Brain microvascular endothelial cell (primary cell): Measurements from ENCODE around the gene KEL.

Experiments
- DNase-seq: peaks from one replicate; pipeline ENCODE4 v3.0.0-alpha.2; 2020
- H3K27ac ChIP-seq: fragments of 250-450 bp; sonication (Bioruptor Pico); 2 replicates; pipeline ENCODE4 v1.5.1; 2020; ENCODE audit warnings: mild to moderate bottlenecking, moderate library complexity
- H3K27me3 ChIP-seq: fragments of 250-450 bp; sonication (Bioruptor Pico); replicated peaks from 2 replicates; pipeline ENCODE4 v1.5.1; 2020; ENCODE audit warnings: mild to moderate bottlenecking
- H3K36me3 ChIP-seq: fragments of 250-450 bp; sonication (Bioruptor Pico); replicated peaks from 2 replicates; pipeline ENCODE4 v1.5.1; 2020; ENCODE audit warnings: mild to moderate bottlenecking
- H3K4me3 ChIP-seq: 2 replicates; pipeline ENCODE4 v1.5.1; 2011; ENCODE audit warnings: low read depth, mild to moderate bottlenecking, control low read depth, low read length, moderate library complexity
- CTCF ChIP-seq: IDR thresholded peaks from 2 replicates; pipeline ENCODE4 v1.5.1; 2011; ENCODE audit warnings: low read depth, mild to moderate bottlenecking, moderate library complexity, low read length, control low read depth, inconsistent platforms; ENCODE audit errors: missing control alignments
- in situ Hi-C: cut with HindIII; loops from 2 replicates; pipeline ENCODE4 v1.10.0; 2017; ENCODE audit warnings: low sequenced_read_pairs, low pct_ligation_motif_present

KEL gene

DNA sequence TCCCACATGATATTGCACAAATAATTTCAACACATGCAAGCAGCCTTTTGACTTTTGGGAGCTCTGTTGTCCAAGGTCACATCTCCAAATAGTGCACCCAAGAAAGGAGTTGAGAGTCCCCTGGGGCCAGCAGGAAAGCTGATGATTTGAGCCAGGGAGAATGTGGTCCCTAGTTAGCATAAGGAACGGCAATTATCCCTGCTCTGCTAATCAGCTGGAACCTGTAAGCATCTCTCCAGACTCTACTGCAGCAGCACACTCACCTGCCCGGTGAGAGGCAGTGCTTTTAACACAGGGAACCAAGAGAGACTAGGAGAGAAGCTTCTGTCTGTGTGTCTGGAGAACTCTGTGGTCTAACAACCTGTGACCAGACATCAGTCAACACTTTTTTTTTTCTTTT lies 45.7 kb downstream of the KEL start:
- H3K4me3 ChIP-seq = no peak overlapping the region
- DNase-seq = no peak
- in situ Hi-C loops = no loop called here
- H3K36me3 ChIP-seq = no peaks in the 10 kb centered on the region
- no peak overlapping the region for H3K27ac ChIP-seq
- peaks cover 2% of the 10 kb centered on the region for H3K27me3 ChIP-seq
- no peak for TF ChIP-seq CTCF

DNA sequence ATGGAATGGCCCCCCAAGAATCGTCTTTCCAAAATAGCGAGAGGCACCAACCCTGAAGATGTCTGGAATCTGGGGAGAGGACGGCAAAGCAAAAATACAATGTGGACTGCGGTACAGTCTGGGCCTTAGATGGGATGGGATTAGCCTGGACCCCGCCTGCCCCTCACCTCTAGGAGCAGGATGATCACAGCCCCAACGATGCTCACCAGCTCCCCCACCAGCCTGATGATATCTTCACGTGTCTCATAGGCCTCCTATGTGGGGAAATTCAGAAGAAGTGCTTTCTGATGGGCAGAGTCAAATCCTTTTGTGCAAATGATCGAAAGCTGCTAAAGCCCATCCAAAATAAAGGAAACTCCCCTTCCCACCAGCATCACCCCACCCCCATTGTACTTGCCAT lies 46.8 kb downstream of the KEL start:
- Histone ChIP-seq H3K4me3 (no peak overlapping the region), H3K36me3 (no peaks in the 10 kb centered on the region), H3K27ac (no peak overlapping the region), H3K27me3 (peaks cover 2% of the 10 kb centered on the region)
- in situ Hi-C loops = no loop called here
- TF ChIP-seq CTCF = no peak
- no peak for DNase-seq

GRCh38 chr7:142914121-142914520 lies 48.0 kb downstream of the KEL start:
- H3K27ac ChIP-seq = no peak overlapping the region
- peaks cover 2% of the 10 kb centered on the region for H3K27me3 ChIP-seq
- no peaks in the 10 kb centered on the region for H3K36me3 ChIP-seq
- no peak overlapping the region for H3K4me3 ChIP-seq
- DNase-seq = no peak
- in situ Hi-C loops = no loop called here
- TF ChIP-seq CTCF = no peak

- TF ChIP-seq CTCF = no peak
- H3K4me3 ChIP-seq = no peak overlapping the region
- in situ Hi-C loops = no loop called here
- peaks cover 2% of the 10 kb centered on the region for H3K27me3 ChIP-seq
- DNase-seq = no peak
- no peak overlapping the region for H3K27ac ChIP-seq
- no peaks in the 10 kb centered on the region for H3K36me3 ChIP-seq
Measured at GRCh38 chr7:142913566-142913965, 48.6 kb downstream of the KEL start.

DNA sequence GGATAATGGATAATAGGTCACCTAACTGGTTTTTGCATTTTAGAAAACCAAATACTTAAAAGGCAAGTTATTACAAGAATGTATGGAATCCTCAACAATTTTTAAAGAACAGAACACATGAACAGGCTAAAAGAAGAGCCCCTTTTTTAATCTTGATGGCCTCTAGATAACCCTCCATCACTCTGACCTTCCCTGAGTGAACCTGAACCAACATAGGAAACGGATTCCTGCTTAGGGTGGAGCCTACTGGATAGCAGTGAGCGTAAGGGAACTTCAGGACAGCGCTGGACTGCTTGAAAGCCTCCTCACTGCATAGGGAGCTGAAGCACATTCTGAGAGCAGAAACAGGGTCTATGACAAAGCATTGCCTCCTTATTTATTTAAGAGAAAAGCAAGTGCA lies 49.1 kb downstream of the KEL start:
- H3K4me3 ChIP-seq = no peak overlapping the region
- in situ Hi-C loops = no loop called here
- H3K27me3 ChIP-seq = no peaks in the 10 kb centered on the region
- H3K27ac ChIP-seq = no peak overlapping the region
- DNase-seq = no peak
- no peak for TF ChIP-seq CTCF
- no peaks in the 10 kb centered on the region for H3K36me3 ChIP-seq

- Histone ChIP-seq H3K27ac (no peak overlapping the region), H3K4me3 (no peak overlapping the region), H3K36me3 (no peaks in the 10 kb centered on the region), H3K27me3 (no peaks in the 10 kb centered on the region)
- DNase-seq = no peak
- TF ChIP-seq CTCF = no peak
- in situ Hi-C loops = no loop called here
Measured at GRCh38 chr7:142910481-142910880, 51.7 kb downstream of the KEL start.
